GDM1 (cell line): ENCODE data around the gene IL20RB.

Source experiments
- DNase-seq: peaks from one replicate; lab custom pipeline; 2025; lab: John Stamatoyannopoulos, UW

Gene IL20RB, protein sequence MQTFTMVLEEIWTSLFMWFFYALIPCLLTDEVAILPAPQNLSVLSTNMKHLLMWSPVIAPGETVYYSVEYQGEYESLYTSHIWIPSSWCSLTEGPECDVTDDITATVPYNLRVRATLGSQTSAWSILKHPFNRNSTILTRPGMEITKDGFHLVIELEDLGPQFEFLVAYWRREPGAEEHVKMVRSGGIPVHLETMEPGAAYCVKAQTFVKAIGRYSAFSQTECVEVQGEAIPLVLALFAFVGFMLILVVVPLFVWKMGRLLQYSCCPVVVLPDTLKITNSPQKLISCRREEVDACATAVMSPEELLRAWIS

DNA sequence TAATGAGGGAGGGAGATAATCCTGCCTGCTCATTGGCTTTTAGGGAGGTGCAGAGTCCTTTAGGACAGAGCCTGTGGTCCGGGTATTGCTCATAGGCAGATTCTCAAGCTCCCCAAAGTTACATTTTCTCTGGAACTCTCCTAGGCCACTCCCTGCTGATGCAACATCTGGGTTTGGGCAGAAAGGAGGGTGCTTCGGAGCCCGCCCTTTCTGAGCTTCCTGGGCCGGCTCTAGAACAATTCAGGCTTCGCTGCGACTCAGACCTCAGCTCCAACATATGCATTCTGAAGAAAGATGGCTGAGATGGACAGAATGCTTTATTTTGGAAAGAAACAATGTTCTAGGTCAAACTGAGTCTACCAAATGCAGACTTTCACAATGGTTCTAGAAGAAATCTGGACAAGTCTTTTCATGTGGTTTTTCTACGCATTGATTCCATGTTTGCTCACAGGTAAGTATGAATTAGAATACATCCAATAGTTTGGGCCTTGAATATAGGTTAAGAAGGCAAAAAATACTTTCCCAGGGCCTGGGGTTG, at the start of gene IL20RB:
TSS of gene IL20RB (plus strand) at position 233 of the 538 bp plus-strand sequence. CDS start at position 364, 131 bp downstream.
- no peak for DNase-seq

- DNase-seq, result no peak
Observed at GRCh38 chr3:136908297-136908696, 49.5 kb upstream of the IL20RB start.

DNA sequence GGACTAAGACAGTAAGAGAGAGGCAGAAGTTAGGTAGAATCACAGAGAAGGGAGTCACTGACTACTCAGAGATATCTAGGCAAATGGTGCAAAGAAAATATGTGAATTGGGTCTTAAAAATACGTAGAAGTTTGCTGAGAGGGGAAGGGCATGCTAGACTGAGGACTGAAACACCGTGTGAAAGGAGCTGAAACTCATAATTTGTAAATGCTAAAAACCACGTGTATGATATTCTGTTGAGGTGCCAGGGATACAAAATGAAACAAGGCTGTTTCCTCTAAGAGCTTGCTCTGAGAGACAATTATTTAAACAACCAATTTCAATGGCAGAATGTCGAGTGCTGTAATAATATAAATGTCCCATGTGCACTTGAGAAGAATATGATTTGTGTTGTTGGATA, 48.6 kb upstream of the IL20RB start:
- DNase-seq, result no peak

GRCh38 chr3:136910697-136911096, 47.1 kb upstream of the IL20RB start:
- no peak for DNase-seq

DNA sequence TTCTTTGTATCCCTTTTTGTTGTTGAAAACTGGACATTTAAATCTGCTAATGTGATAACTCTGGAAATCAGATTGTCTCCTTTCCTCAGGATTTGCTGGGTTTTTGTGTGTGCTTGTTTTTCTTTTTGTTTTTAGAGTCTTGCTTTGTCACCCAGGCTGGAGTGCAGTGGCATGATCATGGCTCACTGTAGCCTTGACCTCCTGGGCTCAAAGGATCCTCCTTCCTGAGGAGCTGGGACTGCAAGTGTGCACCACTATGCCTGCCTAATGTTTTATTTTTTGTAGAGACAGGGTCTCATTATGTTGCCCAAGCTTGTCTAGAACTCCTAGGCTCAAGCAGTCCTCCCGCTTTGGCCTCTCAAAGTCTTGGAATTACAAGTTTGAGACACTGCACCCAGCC, 44.6 kb upstream of the IL20RB start:
- no peak for DNase-seq

- DNase-seq, result no peak
Observed at GRCh38 chr3:136914739-136915138, 43.0 kb upstream of the IL20RB start.

DNA sequence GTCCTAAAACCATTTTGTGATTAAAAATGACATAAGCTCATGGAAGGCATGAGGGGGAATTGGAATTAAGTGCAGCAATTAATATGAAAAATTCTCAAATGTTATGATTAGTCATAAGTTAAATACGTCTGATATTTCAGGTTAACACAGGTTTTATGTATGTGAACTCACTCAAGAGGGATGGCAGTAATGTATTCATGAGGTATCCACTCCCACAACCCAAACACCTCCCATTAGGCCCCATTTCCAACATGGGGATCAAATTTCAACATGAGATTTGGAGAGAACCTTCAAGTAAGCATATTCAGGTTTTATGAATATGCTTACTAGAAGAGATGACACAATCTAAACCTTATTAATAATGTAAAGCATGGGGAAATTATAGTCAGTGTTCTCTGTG, 41.6 kb upstream of the IL20RB start:
- no peak for DNase-seq

DNA sequence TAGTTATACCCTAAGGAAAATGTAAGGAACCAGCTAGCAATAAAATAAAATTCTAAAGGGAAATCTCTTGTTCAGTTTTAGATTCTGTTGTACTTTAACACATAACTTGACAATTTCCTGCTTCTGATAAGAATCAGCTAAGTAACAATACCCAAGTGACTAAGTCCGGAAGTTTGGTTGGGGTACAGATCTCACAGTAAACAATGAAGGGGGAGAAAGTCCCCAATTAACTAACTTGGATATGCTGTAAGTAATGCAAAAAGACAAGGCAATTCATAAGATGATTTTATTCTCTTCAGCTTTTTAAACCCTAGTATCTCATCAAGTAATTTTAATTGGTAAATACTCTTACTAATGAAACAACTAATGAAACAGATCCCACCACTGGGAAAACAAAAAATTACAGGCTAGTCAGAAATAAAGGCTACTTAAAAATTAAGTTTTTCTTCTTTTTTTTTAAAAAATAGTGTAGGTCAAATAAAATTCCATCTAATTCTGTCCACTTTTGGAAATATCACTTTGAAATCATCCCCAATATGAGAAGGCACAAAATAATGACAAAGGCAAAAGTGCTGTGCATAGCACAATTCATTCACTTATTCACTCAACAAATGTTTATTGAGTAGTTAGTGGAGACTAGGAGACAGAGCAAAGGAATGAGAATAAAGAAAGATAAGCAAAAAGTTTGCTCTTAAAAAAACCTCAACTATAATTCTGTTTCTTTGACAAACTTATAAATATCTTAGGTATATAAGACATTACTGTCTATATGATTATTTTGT, 37.8 kb upstream of the IL20RB start:
- no peak for DNase-seq

DNA sequence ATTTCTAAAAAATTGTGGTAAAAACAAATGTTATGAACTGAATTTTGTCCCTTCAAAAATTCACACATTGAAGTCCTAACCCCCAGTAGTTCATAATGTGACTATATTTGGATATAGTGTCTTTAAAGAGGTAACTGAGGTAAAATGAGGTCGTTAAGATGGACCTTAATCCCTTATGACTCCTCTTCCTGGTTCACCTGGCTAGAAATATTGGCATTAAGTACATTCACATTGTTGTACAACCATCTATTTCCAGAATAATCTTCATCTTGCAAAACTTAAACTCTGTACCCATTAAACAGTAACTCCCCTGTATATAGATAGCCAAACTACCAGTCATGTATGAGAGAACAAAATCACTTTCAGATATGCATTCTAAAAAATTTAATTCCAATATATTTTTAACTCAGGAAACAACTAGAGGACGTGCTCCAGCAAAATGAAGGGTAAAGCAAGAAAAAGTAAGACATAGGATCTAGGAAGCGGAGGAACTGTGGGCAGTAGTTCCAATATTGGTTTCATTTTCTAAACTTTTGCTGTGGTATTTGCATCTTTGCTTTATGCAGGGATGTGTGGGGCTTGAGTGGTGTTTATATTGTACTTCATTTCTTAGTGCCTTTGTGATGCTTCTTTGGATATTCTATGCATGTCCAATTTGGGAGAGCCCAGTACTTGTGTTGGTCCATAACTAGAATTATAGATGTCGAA, 36.7 kb upstream of the IL20RB start:
- no peak for DNase-seq

DNA sequence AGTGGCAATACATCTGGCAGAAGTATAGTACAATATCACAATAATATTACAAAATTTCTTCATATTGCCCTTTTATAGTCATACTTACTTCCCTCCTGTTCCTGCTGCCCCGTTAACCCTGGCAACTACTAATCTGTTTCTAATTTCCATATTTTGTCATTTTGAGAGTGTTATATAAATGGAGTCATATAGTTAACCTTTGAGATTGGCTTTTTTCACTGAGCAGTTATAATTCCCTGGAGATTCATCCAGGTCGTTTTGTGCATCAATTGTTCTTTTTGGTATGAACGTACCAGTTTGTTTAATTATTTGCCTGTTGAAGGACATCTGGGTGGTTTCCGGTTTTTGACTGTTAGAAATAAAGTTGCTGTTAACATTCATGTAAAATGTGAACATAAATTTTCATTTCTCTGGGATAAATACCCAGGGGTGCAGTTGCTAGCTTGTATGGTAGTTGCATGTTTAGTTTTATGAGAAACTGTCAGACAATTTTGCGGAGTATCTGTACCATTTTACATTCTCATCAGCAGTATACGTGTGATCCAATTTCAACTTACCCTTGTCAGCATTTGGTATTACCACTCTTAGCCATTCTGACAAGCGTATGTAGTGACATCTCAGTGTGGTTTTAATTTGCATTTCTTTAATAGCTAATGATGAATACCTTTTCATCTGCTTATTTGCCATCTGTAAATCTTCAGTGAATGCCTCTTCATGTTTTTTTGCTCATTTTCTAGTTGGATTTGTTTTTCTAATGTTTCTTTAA, 32.2 kb upstream of the IL20RB start:
- DNase-seq, result no peak

GRCh38 chr3:136928240-136928639, 29.5 kb upstream of the IL20RB start:
- DNase-seq, result no peak

GRCh38 chr3:136929977-136930670, 27.7 kb upstream of the IL20RB start:
- no peak for DNase-seq

- no peak for DNase-seq
Observed at GRCh38 chr3:136931606-136932005, 26.2 kb upstream of the IL20RB start.

DNA sequence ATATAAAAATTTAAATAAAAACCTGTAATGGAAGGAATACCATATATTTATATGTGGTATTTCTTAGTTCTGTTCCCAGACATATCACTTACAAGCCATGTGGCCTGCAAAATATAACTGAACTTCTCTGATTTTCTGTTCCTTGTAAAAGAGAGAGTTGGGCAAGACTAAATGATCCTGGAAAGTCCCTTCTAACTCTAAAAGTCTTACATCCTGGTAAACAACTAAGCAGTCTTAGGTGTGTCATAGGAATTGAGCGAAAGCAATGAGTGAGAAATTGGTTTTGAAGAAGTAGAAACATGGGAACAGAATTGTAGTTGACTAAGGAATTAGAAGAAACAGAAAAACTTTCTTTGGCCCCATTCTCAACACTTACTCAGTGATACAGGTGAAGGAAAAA, 25.3 kb upstream of the IL20RB start:
- no peak for DNase-seq

- no peak for DNase-seq
Observed at GRCh38 chr3:136932978-136933772, 24.6 kb upstream of the IL20RB start.

- DNase-seq, result no peak
Observed at GRCh38 chr3:136937175-136937574, 20.6 kb upstream of the IL20RB start.

GRCh38 chr3:136937851-136938250, 19.9 kb upstream of the IL20RB start:
- no peak for DNase-seq

DNA sequence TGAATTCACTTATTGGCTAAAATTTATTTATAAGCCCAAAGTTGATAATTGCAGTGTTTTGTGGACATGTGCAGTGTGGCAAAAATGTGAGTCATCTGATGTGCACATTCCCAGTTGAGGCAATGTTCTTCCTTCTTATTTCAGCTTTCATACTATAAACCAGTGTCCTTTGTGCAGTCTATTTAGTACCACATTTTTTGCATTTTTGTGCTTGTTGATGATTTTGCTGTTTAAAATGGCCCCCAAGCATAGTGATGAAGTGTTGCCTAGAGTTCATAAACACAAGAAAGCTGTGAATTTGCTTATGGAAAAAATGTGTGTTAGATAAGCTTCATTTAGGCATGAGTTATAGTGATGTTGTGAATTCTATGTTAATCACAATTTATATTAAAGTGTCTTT, 19.4 kb upstream of the IL20RB start:
- no peak for DNase-seq

GRCh38 chr3:136939489-136939888, 18.3 kb upstream of the IL20RB start:
- DNase-seq, result no peak

DNA sequence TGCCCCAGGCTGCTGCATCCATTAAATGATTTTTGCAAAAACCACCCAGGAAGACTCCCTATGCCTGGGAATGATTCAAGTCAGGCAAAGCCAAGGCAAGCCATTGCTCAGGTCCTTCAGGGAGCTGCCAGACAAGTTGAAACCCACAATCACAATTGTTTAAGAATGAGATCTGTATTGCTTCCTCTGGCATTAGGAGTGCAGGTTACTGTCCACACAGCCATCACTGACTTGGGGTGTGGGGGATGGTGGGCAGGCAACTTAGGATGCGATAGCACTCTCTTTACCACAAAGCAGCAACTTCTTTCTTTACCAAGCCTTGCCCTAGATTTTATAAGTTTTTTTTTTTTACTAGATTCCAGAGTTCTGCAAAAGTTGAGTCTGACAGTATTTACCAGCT, 15.0 kb upstream of the IL20RB start:
- no peak for DNase-seq
